Measurements from ENCODE around the gene CORO2A.

The CORO2A gene

DNA sequence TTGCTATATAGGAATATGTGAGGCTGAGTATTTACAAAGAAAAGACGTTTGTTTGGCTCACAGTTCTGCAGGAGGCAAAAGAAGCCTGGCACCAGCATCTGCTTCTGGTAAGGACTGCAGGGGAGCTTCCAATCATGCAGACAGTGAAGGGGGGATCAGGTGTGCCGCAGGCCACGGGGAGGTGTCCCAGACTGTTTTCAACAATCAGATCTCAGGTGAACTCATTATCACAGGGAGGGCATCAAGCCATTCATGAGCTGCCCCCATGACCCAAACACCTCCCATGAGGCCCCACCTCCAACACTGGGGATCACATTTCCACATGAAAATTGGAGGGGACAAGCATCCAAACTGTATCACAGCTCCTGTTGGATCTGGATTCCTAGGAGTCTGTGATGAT lies 43.0 kb downstream of the CORO2A start:
- H3K4ac ChIP-seq (ENCODE audit: low read length) = no peak overlapping the region
- H3K79me1 ChIP-seq (ENCODE audit: low read depth, low read length) = no peaks in the 10 kb centered on the region
- no peak overlapping the region for H3K27ac ChIP-seq (replicated peaks; ENCODE audit: low read length)
- no peak for DNase-seq (ENCODE audit: low spot score)
- H4K91ac ChIP-seq (ENCODE audit: low read depth, low read length, poor library complexity) = no peak overlapping the region
- H3K36me3 ChIP-seq (replicated peaks in 1 of 2; ENCODE audit: control insufficient read depth in 2 of 2, insufficient read depth in 2 of 2, low read length in 2 of 2) = no peaks in the 10 kb centered on the region
- H3K9ac ChIP-seq (ENCODE audit: low read depth, low read length, poor library complexity) = no peak overlapping the region
- H2AK5ac ChIP-seq (ENCODE audit: low read depth, low read length) = no peak overlapping the region
- no peak overlapping the region for H2BK120ac ChIP-seq (ENCODE audit: low read depth, low read length)
- no peak overlapping the region for H3K18ac ChIP-seq (ENCODE audit: low read length)
- H2BK12ac ChIP-seq (ENCODE audit: low read length) = no peak overlapping the region
- no peak overlapping the region for H3K4me3 ChIP-seq (ENCODE audit: low read length in 2 of 2)
- no peak overlapping the region for H4K8ac ChIP-seq (ENCODE audit: low read depth, low read length)
- WGBS, 2 donors (ENCODE audit: extremely low coverage in 2 of 2, insufficient read length in 2 of 2, insufficient replicate concordance in 1 of 2) = no CpG with 5 or more reads among the region's 3 CpGs
- no peaks in the 10 kb centered on the region for H3K27me3 ChIP-seq (ENCODE audit: control insufficient read depth in 3 of 3, insufficient read depth in 3 of 3, low read depth in 1 of 3, low read length in 3 of 3)
- H2AFZ ChIP-seq (ENCODE audit: low read length) = no peak overlapping the region
- peaks cover 0 to 6% of the 10 kb centered on the region in 2 donors for H3K4me1 ChIP-seq (ENCODE audit: control insufficient read depth in 2 of 2, insufficient read depth in 1 of 2, low read depth in 1 of 2, low read length in 2 of 2)
- H3K23ac ChIP-seq (ENCODE audit: low read depth, low read length, poor library complexity) = no peak overlapping the region
- H3K4me2 ChIP-seq (ENCODE audit: insufficient read depth, low read length, poor library complexity, severe bottlenecking) = no peak overlapping the region
- H2BK15ac ChIP-seq (ENCODE audit: low read length) = no peak overlapping the region
- no peak overlapping the region for H2BK5ac ChIP-seq (ENCODE audit: low read length)
- no peak overlapping the region for H3K14ac ChIP-seq (ENCODE audit: low read length)
- H3K9me3 ChIP-seq (replicated peaks in 1 of 2; ENCODE audit: control insufficient read depth in 2 of 2, insufficient read depth in 1 of 2, low read depth in 1 of 2, low read length in 2 of 2) = peaks cover 0 to 2% of the 10 kb centered on the region in 2 donors

DNA sequence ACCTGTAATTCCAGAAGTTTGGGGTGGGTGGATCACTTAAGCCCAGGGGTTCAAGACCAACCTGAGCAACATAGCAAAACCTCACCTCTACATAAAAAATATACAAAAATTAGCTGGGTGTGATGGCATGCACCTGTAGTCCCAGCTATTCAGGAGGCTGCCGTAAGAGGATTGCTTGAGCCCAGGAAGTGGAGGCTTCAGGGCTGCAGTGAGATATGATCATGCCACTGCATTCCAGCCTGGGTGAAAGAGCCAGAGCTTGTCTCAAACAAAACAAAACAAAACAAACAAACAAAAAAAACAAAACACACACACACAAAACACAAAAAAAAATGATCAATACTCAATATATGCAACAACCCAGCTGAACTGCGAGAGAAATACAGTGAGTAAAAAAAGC lies 44.0 kb downstream of the CORO2A start:
- Histone ChIP-seq H2BK120ac (ENCODE audit: low read depth, low read length) (no peak overlapping the region), H3K23ac (ENCODE audit: low read depth, low read length, poor library complexity) (no peak overlapping the region), H3K4ac (ENCODE audit: low read length) (no peak overlapping the region), H3K9me3 (replicated peaks in 1 of 2; ENCODE audit: control insufficient read depth in 2 of 2, insufficient read depth in 1 of 2, low read depth in 1 of 2, low read length in 2 of 2) (peaks cover 0 to 2% of the 10 kb centered on the region in 2 donors), H4K8ac (ENCODE audit: low read depth, low read length) (no peak overlapping the region), H3K18ac (ENCODE audit: low read length) (no peak overlapping the region), H3K4me1 (ENCODE audit: control insufficient read depth in 2 of 2, insufficient read depth in 1 of 2, low read depth in 1 of 2, low read length in 2 of 2) (peaks cover 0 to 6% of the 10 kb centered on the region in 2 donors), H3K27ac (replicated peaks; ENCODE audit: low read length) (no peak overlapping the region), H3K4me2 (ENCODE audit: insufficient read depth, low read length, poor library complexity, severe bottlenecking) (no peak overlapping the region), H3K27me3 (ENCODE audit: control insufficient read depth in 3 of 3, insufficient read depth in 3 of 3, low read depth in 1 of 3, low read length in 3 of 3) (no peaks in the 10 kb centered on the region), H2BK12ac (ENCODE audit: low read length) (no peak overlapping the region), H2BK15ac (ENCODE audit: low read length) (no peak overlapping the region), H2AK5ac (ENCODE audit: low read depth, low read length) (no peak overlapping the region), H2AFZ (ENCODE audit: low read length) (no peak overlapping the region), H3K79me1 (ENCODE audit: low read depth, low read length) (no peaks in the 10 kb centered on the region), H3K9ac (ENCODE audit: low read depth, low read length, poor library complexity) (no peak overlapping the region), H3K36me3 (replicated peaks in 1 of 2; ENCODE audit: control insufficient read depth in 2 of 2, insufficient read depth in 2 of 2, low read length in 2 of 2) (no peaks in the 10 kb centered on the region), H2BK5ac (ENCODE audit: low read length) (no peak overlapping the region), H4K91ac (ENCODE audit: low read depth, low read length, poor library complexity) (no peak overlapping the region), H3K4me3 (ENCODE audit: low read length in 2 of 2) (no peak overlapping the region), H3K14ac (ENCODE audit: low read length) (no peak overlapping the region)
- no CpG with 5 or more reads among the region's 2 CpGs for WGBS, 2 donors (ENCODE audit: extremely low coverage in 2 of 2, insufficient read length in 2 of 2, insufficient replicate concordance in 1 of 2)
- DNase-seq (ENCODE audit: low spot score) = no peak

DNA sequence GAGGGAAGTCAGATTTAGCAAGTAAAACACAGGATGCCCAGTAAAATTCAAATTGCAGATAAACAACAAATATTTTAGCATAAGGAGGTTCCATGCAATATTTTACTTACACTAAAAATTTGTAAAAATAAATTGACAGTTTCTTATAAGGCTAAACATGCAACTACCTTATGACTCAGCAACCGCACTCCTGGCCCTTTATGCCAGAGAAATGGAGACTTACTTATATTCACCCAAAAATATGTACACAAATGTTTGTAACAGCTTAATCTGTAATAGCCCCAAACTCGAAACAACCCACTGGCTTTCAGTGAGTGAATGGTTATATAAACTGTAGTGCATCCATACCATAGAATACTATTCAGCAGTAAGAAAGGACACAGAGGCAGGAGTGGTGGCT lies 44.9 kb downstream of the CORO2A start:
- Histone ChIP-seq H4K8ac (ENCODE audit: low read depth, low read length) (no peak overlapping the region), H3K9ac (ENCODE audit: low read depth, low read length, poor library complexity) (no peak overlapping the region), H3K14ac (ENCODE audit: low read length) (no peak overlapping the region), H2BK120ac (ENCODE audit: low read depth, low read length) (no peak overlapping the region), H2BK5ac (ENCODE audit: low read length) (no peak overlapping the region), H3K4me2 (ENCODE audit: insufficient read depth, low read length, poor library complexity, severe bottlenecking) (no peak overlapping the region), H2AK5ac (ENCODE audit: low read depth, low read length) (no peak overlapping the region), H3K36me3 (replicated peaks in 1 of 2; ENCODE audit: control insufficient read depth in 2 of 2, insufficient read depth in 2 of 2, low read length in 2 of 2) (no peaks in the 10 kb centered on the region), H2BK12ac (ENCODE audit: low read length) (no peak overlapping the region), H2BK15ac (ENCODE audit: low read length) (no peak overlapping the region), H3K9me3 (replicated peaks in 1 of 2; ENCODE audit: control insufficient read depth in 2 of 2, insufficient read depth in 1 of 2, low read depth in 1 of 2, low read length in 2 of 2) (peaks cover 0 to 2% of the 10 kb centered on the region in 2 donors), H3K18ac (ENCODE audit: low read length) (no peak overlapping the region), H4K91ac (ENCODE audit: low read depth, low read length, poor library complexity) (no peak overlapping the region), H3K4me3 (ENCODE audit: low read length in 2 of 2) (no peak overlapping the region), H3K4ac (ENCODE audit: low read length) (no peak overlapping the region), H3K27ac (replicated peaks; ENCODE audit: low read length) (no peak overlapping the region), H2AFZ (ENCODE audit: low read length) (no peak overlapping the region), H3K4me1 (ENCODE audit: control insufficient read depth in 2 of 2, insufficient read depth in 1 of 2, low read depth in 1 of 2, low read length in 2 of 2) (peaks cover 0 to 6% of the 10 kb centered on the region in 2 donors), H3K23ac (ENCODE audit: low read depth, low read length, poor library complexity) (no peak overlapping the region), H3K79me1 (ENCODE audit: low read depth, low read length) (no peaks in the 10 kb centered on the region), H3K27me3 (ENCODE audit: control insufficient read depth in 3 of 3, insufficient read depth in 3 of 3, low read depth in 1 of 3, low read length in 3 of 3) (no peaks in the 10 kb centered on the region)
- DNase-seq (ENCODE audit: low spot score) = no peak
- no CpG with 5 or more reads among the region's 2 CpGs for WGBS, 2 donors (ENCODE audit: extremely low coverage in 2 of 2, insufficient read length in 2 of 2, insufficient replicate concordance in 1 of 2)

- no peak overlapping the region for H3K27ac ChIP-seq (replicated peaks; ENCODE audit: low read length)
- no peaks in the 10 kb centered on the region for H3K27me3 ChIP-seq (ENCODE audit: control insufficient read depth in 3 of 3, insufficient read depth in 3 of 3, low read depth in 1 of 3, low read length in 3 of 3)
- no peak overlapping the region for H2AK5ac ChIP-seq (ENCODE audit: low read depth, low read length)
- peak overlapping the region; percentile 25 for H2AFZ ChIP-seq (ENCODE audit: low read length)
- H4K91ac ChIP-seq (ENCODE audit: low read depth, low read length, poor library complexity) = no peak overlapping the region
- H3K79me1 ChIP-seq (ENCODE audit: low read depth, low read length) = no peaks in the 10 kb centered on the region
- no peak overlapping the region for H2BK12ac ChIP-seq (ENCODE audit: low read length)
- H3K18ac ChIP-seq (ENCODE audit: low read length) = peak overlapping the region; percentile 66
- H3K9ac ChIP-seq (ENCODE audit: low read depth, low read length, poor library complexity) = peak overlapping the region; percentile 1
- no peak overlapping the region for H4K8ac ChIP-seq (ENCODE audit: low read depth, low read length)
- H2BK15ac ChIP-seq (ENCODE audit: low read length) = no peak overlapping the region
- no peak overlapping the region for H2BK120ac ChIP-seq (ENCODE audit: low read depth, low read length)
- H3K23ac ChIP-seq (ENCODE audit: low read depth, low read length, poor library complexity) = no peak overlapping the region
- H3K4me3 ChIP-seq (ENCODE audit: low read length in 2 of 2) = no peak overlapping the region
- H3K4me1 ChIP-seq (ENCODE audit: control insufficient read depth in 2 of 2, insufficient read depth in 1 of 2, low read depth in 1 of 2, low read length in 2 of 2) = peaks cover 0 to 6% of the 10 kb centered on the region in 2 donors
- no peak for DNase-seq (ENCODE audit: low spot score)
- no peak overlapping the region for H3K4ac ChIP-seq (ENCODE audit: low read length)
- H3K4me2 ChIP-seq (ENCODE audit: insufficient read depth, low read length, poor library complexity, severe bottlenecking) = no peak overlapping the region
- no CpG with 5 or more reads among the region's 7 CpGs for WGBS, 2 donors (ENCODE audit: extremely low coverage in 2 of 2, insufficient read length in 2 of 2, insufficient replicate concordance in 1 of 2)
- no peak overlapping the region for H2BK5ac ChIP-seq (ENCODE audit: low read length)
- no peak overlapping the region for H3K14ac ChIP-seq (ENCODE audit: low read length)
- peaks cover 0 to 2% of the 10 kb centered on the region in 2 donors for H3K9me3 ChIP-seq (replicated peaks in 1 of 2; ENCODE audit: control insufficient read depth in 2 of 2, insufficient read depth in 1 of 2, low read depth in 1 of 2, low read length in 2 of 2)
- no peaks in the 10 kb centered on the region for H3K36me3 ChIP-seq (replicated peaks in 1 of 2; ENCODE audit: control insufficient read depth in 2 of 2, insufficient read depth in 2 of 2, low read length in 2 of 2)
These were observed 46.1 kb downstream of the CORO2A start for GRCh38 chr9:98146101-98146991.
